SK-N-DZ (cell line): Measurements from ENCODE around the gene MRGPRG.
"Not testable (repeated sequence)": the region's sequence is repeated elsewhere in the genome, so short reads cannot be mapped to it uniquely, and the experiment has no call there.

ENCODE experiments used
- DNase-seq: peaks from one replicate; pipeline ENCODE4 v3.0.0-alpha.2; 2015; ENCODE audit warnings: low spot score

The MRGPRG gene

DNA sequence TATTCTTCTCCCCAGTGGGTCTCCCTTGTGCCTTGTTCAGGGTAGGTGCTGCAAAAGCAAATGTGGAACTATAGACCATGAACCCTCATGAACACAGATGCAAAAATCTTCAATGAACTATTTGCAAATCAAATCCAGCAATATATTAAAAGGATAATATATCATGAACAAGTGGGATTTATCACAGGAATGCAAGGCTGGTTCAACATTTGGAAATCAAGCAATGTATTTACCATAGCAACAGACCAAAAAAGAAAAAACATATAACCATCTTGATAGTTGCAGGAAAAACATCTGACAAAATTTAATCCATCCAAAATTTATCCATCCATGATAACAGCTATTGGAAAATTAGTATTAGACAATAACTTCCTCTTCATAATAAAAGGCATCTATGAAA lies 42.1 kb downstream of the MRGPRG start:
- DNase-seq = no peak

DNA sequence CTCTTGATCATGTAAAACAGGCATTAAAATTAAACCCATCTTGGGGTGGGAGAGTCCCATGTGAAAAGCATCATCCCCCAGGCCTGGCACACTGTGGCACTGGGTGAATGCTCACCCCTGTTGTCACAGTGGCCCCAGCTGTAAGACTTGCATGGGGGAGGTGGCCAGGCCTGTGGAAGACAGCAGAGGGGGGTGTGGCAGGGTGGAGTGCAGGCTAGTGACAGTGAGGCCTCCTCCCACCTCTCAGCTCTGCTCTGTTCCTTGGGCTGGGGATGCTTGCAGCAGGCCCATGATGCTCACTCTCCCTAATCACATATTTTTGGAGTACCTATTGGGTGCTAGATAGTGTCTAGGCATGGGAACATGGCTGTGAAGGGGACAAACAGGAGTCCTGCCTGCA lies 43.4 kb downstream of the MRGPRG start:
- DNase-seq = no peak

- DNase-seq = no peak
These were observed 44.2 kb downstream of the MRGPRG start for GRCh38 chr11:3174387-3174786.

DNA sequence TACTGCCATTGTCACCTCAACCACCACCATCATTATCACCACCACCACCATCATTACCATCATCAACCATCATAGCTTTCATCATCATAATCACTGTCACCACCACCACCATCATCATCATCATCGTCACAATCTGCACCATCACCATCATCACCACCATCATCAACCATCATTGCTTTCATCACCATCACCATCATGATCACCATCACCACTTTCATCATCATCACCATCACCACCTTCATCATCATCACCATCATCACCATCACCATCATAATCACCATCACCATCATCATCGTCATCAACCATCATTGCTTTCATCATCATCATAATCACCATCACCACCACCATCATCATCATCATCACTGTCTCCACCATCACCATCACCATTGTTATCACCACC lies 44.8 kb downstream of the MRGPRG start:
- DNase-seq = no peak

GRCh38 chr11:3171931-3172560 lies 46.6 kb downstream of the MRGPRG start:
- DNase-seq = no peak

- DNase-seq = no peak
These were observed 47.6 kb downstream of the MRGPRG start for GRCh38 chr11:3170756-3171650.

DNA sequence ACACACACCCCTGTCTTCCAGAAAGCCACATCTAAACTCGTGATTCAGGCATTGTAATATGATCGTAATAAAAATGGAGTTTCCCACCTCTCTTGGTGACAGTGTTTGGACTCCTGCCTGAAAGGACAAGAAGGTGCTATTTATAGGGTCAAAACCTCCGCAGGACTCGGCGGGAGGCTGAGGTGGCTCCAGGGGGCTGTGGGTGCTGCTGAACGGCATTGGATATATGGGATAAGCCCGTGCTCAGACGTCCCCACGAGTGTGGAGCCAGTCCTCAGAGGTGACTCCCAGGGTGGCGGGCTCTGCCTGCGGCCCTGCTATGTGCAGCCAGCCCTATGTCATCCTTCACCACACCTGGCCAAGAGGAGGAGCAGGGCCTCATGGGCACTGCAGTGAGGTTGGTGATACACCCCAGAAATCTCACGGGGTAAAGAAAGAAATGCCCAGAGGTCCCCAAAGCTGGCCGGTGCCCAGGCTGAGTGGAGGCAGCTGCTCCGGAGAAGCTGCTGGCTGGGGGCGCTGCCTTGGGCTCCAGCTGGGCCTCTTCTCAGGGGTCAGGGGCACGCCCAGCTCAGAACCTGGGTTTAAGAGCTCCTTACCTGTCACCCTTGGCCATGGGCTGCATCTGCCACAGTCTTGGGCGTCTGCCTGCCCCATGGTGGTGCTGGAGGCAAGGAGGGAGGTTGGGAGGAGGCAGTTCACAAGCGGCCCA lies 48.4 kb downstream of the MRGPRG start:
- DNase-seq = no peak

- DNase-seq = no peak
These were observed 49.2 kb downstream of the MRGPRG start for GRCh38 chr11:3169255-3170043.

DNA sequence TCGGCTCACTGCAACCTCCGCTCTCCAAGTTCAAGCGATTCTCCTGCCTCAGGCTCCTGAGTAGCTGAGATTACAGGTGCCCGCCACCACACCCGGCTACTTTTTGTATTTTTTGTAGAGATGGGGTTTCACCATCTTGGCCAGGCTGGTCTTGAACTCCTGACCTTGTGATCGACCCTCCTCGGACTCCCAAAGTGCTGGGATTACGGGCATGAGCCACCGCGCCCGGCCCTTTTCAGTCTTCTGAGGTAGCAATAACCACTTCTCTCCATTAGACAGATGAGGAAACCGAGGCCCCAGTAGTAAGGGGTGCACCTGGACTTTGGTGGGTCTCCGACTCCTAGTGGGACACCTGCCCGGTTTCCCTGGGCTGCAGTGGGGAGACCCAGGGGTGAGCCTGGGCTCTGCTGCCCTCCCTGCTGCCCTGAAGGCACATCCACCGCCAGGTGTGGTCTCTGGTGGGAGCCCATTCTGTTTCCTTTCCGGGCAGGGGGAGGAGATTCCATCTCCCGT lies 49.8 kb downstream of the MRGPRG start:
- not testable (repeated sequence) for DNase-seq
